Endothelial cell of umbilical vein (primary cell): ENCODE results near the gene AKT3. TPM values are rescaled to one million over a fixed set of nuclear protein-coding genes. Genes with fewer than 3 reads are reported as not detected.

Source experiments
- BruUV-seq: library from RNA; stranded (reverse); fragments of 400-500 nt; replicated peaks from 2 replicates; lab custom pipeline; 2021; lab: Mats Ljungman, UMichigan
- CTCF ChIA-PET: fragments of 300-600, 350-600 bp; sonication (Branson Sonifier 250); formaldehyde crosslinking; loops from one replicate; lab custom pipeline; 2021; ENCODE audit warnings: antibody characterized with exemption, inconsistent platforms; lab: Charles Lee
- POLR2A ChIA-PET: fragments of 300-600, 350-600 bp; sonication (Branson Sonifier 250); formaldehyde crosslinking; loops from one replicate; lab custom pipeline; 2021; ENCODE audit warnings: antibody characterized with exemption, inconsistent platforms; lab: Charles Lee
- DNase-seq: peaks from one replicate; pipeline ENCODE4 v3.0.0-alpha.2; 2011; ENCODE audit warnings: low read depth, low spot score
- FAIRE-seq: peaks from 2 replicates; lab custom pipeline; 2011; peaks lifted over from hg19 to GRCh38; lab: Jason Lieb, UNC
- H2AFZ ChIP-seq: 2 replicates; pipeline ENCODE4 v1.6.0; 2012; ENCODE audit warnings: low read depth, low read length, control low read depth, inconsistent platforms
- H3K27ac ChIP-seq: 2 replicates; pipeline ENCODE4 v1.5.1; 2011; ENCODE audit warnings: low read depth, mild to moderate bottlenecking, control low read depth, low read length, moderate library complexity; ENCODE audit not compliant: insufficient read depth
- H3K27me3 ChIP-seq, 2 experiments: 2 replicates each; pipeline versions ENCODE4 v1.6.0 to v1.6.1; 2011; ENCODE audit warnings: low read length in 2 of 2, mixed read lengths in 1 of 2; ENCODE audit not compliant: control insufficient read depth in 2 of 2, insufficient read depth in 2 of 2
- H3K36me3 ChIP-seq, 2 experiments: 2 replicates in 1 of 2; 3 replicates in 1 of 2; pipeline ENCODE4 v1.5.1; 2011; ENCODE audit warnings: low read length in 2 of 2, mild to moderate bottlenecking in 1 of 2, moderate library complexity in 1 of 2; ENCODE audit not compliant: control insufficient read depth in 2 of 2, insufficient read depth in 2 of 2; ENCODE audit errors: extremely low read depth in 1 of 2
- H3K4me1 ChIP-seq: 3 replicates; pipeline ENCODE4 v1.5.1; 2011; ENCODE audit warnings: mild to moderate bottlenecking, low read length; ENCODE audit not compliant: control insufficient read depth, insufficient read depth; ENCODE audit errors: extremely low read depth
- H3K4me2 ChIP-seq: 2 replicates; pipeline ENCODE4 v1.6.1; 2011; ENCODE audit warnings: low read length, control low read depth, mixed read lengths; ENCODE audit not compliant: insufficient read depth
- H3K4me3 ChIP-seq, 3 experiments: fragments of 200-600 bp in 1 of 3; sonication (generic), shearing (Covaris generic) in 1 of 3; replicated peaks in 1 of 3; 2 replicates each; pipeline ENCODE4 v1.5.1; 2011 to 2016; ENCODE audit warnings: control low read depth in 3 of 3, low read length in 3 of 3, mild to moderate bottlenecking in 2 of 3, inconsistent platforms in 1 of 3, low read depth in 1 of 3, moderate library complexity in 1 of 3; ENCODE audit not compliant: insufficient read depth in 1 of 3
- H3K79me2 ChIP-seq: 2 replicates; pipeline ENCODE4 v1.6.0; 2012; ENCODE audit warnings: low read length, inconsistent platforms; ENCODE audit not compliant: control insufficient read depth, insufficient read depth
- H3K9ac ChIP-seq: replicated peaks from 2 replicates; pipeline ENCODE3; 2011; ENCODE audit warnings: low read length, control low read depth; ENCODE audit not compliant: insufficient read depth; ENCODE audit errors: extremely low read depth
- H3K9me1 ChIP-seq: replicated peaks from 3 replicates; pipeline ENCODE4 v1.6.0; 2011; ENCODE audit warnings: mild to moderate bottlenecking, low read length; ENCODE audit not compliant: control insufficient read depth, insufficient read depth; ENCODE audit errors: extremely low read depth
- H3K9me3 ChIP-seq: replicated peaks from 2 replicates; pipeline ENCODE4 v1.5.1; 2012; ENCODE audit warnings: low read length, inconsistent platforms; ENCODE audit not compliant: control insufficient read depth, insufficient read depth
- H4K20me1 ChIP-seq: replicated peaks from 2 replicates; pipeline ENCODE3; 2011; ENCODE audit warnings: mild to moderate bottlenecking, low read length; ENCODE audit not compliant: control insufficient read depth, insufficient read depth; ENCODE audit errors: extremely low read depth
- EZH2 ChIP-seq: IDR thresholded peaks from 2 replicates; pipeline ENCODE4 v1.6.1; 2012; ENCODE audit warnings: borderline replicate concordance, low read depth, mild to moderate bottlenecking, moderate library complexity, low read length, inconsistent platforms; ENCODE audit not compliant: severe bottlenecking
- FOS ChIP-seq: IDR thresholded peaks from 2 replicates; pipeline ENCODE4 v1.6.1; 2011; ENCODE audit warnings: mild to moderate bottlenecking, low read length, moderate library complexity, borderline replicate concordance; ENCODE audit not compliant: insufficient read depth
- GATA2 ChIP-seq: IDR thresholded peaks from 2 replicates; pipeline ENCODE4 v1.7.0; 2011; ENCODE audit warnings: low read depth, mild to moderate bottlenecking, moderate library complexity, mixed read lengths, low read length; ENCODE audit not compliant: insufficient read length, insufficient read depth
- JUN ChIP-seq: IDR thresholded peaks from 2 replicates; pipeline ENCODE4 v1.6.1; 2011; ENCODE audit warnings: borderline replicate concordance, low read depth; ENCODE audit not compliant: insufficient read length, insufficient read depth
- MYC ChIP-seq: IDR thresholded peaks from one replicate; pipeline ENCODE4 v1.6.1; 2011; ENCODE audit warnings: mild to moderate bottlenecking, low read depth, low read length
- POLR2A ChIP-seq: IDR thresholded peaks from 2 replicates; pipeline ENCODE4 v1.6.1; 2012; ENCODE audit warnings: low read depth, mild to moderate bottlenecking, control low read depth, low read length
- POLR2AphosphoS5 ChIP-seq: IDR thresholded peaks from 2 replicates; pipeline ENCODE4 v1.6.1; 2012; ENCODE audit warnings: low read depth, mild to moderate bottlenecking, control low read depth, low read length, moderate library complexity; ENCODE audit not compliant: insufficient read depth
- dilution Hi-C: fragments of 300-500 bp; cut with MboI; formaldehyde crosslinking; loops from one replicate; pipeline ENCODE4 v1.15.0; 2019; ENCODE audit warnings: low sequenced_read_pairs; ENCODE audit not compliant: extremely low pct_ligation_motif_present
- intact Hi-C: fragments of 100-400 bp; cut with micrococcal nuclease; formaldehyde crosslinking; loops from one replicate; pipeline ENCODE4 v1.10.0; 2022
- polyA plus RNA-seq, 4 experiments: library from polyadenylated mRNA; depleted of rRNA in 3 of 4; stranded (reverse) in 3 of 4; unstranded in 1 of 4; fragments of >200 nt; gene quantifications; 2 replicates each; pipeline versions ENCODE4 v1.2.1 to v1.2.3, GENCODE V29; 2011 to 2012; ENCODE audit warnings: missing spikeins in 1 of 4
- total RNA-seq: library from RNA; stranded (reverse); gene quantifications from 2 replicates; pipeline ENCODE4 v1.2.3, GENCODE V29; 2021
- TF ChIP-seq, protein P1 (sequence below): IDR thresholded peaks from 2 replicates; pipeline ENCODE4 v1.6.1; 2011; ENCODE audit not compliant: insufficient read depth, insufficient read length
- TF ChIP-seq, protein P2 (sequence below), 2 donors: IDR thresholded peaks; 1 replicate in 1 of 2; 2 replicates in 1 of 2; pipeline ENCODE4 v1.5.1; 2011; ENCODE audit warnings: low read length in 2 of 2, mild to moderate bottlenecking in 2 of 2, moderate library complexity in 2 of 2, control low read depth in 1 of 2, inconsistent platforms in 1 of 2, low read depth in 1 of 2; ENCODE audit not compliant: insufficient read depth in 1 of 2; ENCODE audit errors: extremely low read depth in 1 of 2

The AKT3 gene
- total and polyA plus RNA-seq, 2 donors (not counting 3 experiments of a cell fraction or from before 2014, with no cell fraction given), result 20.6 to 97.1 TPM

DNA sequence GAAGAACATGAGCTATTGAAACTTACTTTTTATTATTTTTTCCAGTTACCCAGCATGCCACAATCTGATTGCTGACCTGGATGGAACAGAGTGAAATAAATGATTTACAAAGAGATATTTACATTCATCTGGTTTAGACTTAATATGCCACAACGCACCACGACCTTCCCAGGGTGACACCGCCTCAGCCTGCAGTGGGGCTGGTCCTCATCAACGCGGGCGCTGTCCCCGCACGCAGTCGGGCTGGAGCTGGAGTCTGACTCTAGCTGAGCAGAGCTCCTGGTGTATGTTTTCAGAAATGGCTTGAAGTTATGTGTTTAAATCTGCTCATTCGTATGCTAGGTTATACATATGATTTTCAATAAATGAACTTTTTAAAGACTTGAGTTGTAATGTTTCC lies 350.3 kb downstream of the AKT3 start:
- intact Hi-C loops (no loop called here), dilution Hi-C loops (no loop called here)
- DNase-seq (no peak), FAIRE-seq (no peak)
- CTCF ChIA-PET, result no interaction called here
- no TSS peak for BruUV-seq
- peaks cover 0 to 9% of the 10 kb centered on the region in 2 experiments for H3K36me3 ChIP-seq
- H3K9ac ChIP-seq, result no peak overlapping the region
- no peak overlapping the region for H3K27ac ChIP-seq
- POLR2A ChIA-PET, result no interaction called here
- no peaks in the 10 kb centered on the region for H3K9me3 ChIP-seq
- no peaks in the 10 kb centered on the region for H3K4me1 ChIP-seq
- no peaks in the 10 kb centered on the region for H3K79me2 ChIP-seq
- H2AFZ ChIP-seq, result no peak overlapping the region
- no peaks in the 10 kb centered on the region for H3K9me1 ChIP-seq
- H3K27me3 ChIP-seq, result no peaks in the 10 kb centered on the region
- no peak overlapping the region for H3K4me3 ChIP-seq
- no peaks in the 10 kb centered on the region for H4K20me1 ChIP-seq
- no peak overlapping the region for H3K4me2 ChIP-seq
- TF ChIP-seq, protein P1, sequence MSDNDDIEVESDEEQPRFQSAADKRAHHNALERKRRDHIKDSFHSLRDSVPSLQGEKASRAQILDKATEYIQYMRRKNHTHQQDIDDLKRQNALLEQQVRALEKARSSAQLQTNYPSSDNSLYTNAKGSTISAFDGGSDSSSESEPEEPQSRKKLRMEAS, result no peak
- no peak for TF ChIP-seq POLR2A
- no peak for TF ChIP-seq EZH2
- TF ChIP-seq MYC, result no peak
- TF ChIP-seq, protein P2, sequence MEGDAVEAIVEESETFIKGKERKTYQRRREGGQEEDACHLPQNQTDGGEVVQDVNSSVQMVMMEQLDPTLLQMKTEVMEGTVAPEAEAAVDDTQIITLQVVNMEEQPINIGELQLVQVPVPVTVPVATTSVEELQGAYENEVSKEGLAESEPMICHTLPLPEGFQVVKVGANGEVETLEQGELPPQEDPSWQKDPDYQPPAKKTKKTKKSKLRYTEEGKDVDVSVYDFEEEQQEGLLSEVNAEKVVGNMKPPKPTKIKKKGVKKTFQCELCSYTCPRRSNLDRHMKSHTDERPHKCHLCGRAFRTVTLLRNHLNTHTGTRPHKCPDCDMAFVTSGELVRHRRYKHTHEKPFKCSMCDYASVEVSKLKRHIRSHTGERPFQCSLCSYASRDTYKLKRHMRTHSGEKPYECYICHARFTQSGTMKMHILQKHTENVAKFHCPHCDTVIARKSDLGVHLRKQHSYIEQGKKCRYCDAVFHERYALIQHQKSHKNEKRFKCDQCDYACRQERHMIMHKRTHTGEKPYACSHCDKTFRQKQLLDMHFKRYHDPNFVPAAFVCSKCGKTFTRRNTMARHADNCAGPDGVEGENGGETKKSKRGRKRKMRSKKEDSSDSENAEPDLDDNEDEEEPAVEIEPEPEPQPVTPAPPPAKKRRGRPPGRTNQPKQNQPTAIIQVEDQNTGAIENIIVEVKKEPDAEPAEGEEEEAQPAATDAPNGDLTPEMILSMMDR (IDR thresholded peaks at IDR 0.05; ENCODE audit: extremely low read depth in 1 of 2, insufficient read depth in 1 of 2, low read depth in 1 of 2, low read length in 2 of 2), result no peak
- no peak for TF ChIP-seq POLR2AphosphoS5
- no peak for TF ChIP-seq FOS
- TF ChIP-seq JUN, result no peak
- no peak for TF ChIP-seq GATA2
